SK-N-SH (cell line): ENCODE results near the gene NIPAL4. TPM values are rescaled to one million over a fixed set of nuclear protein-coding genes. Genes with fewer than 3 reads are reported as not detected.

Source experiments
- CTCF ChIA-PET: fragments of 300-600, 350-600 bp; formaldehyde crosslinking; extraction: SDS; loops from one replicate; lab custom pipeline; 2021; lab: Yijun Ruan, JAX
- POLR2A ChIA-PET: fragments of 350-600 bp; sonication (Branson Sonifier 250); formaldehyde crosslinking; extraction: SDS; loops from one replicate; lab custom pipeline; 2020; ENCODE audit warnings: antibody characterized with exemption, inconsistent platforms; lab: Yijun Ruan, JAX
- DNase-seq: peaks from one replicate; pipeline ENCODE4 v3.0.0; 2012
- H2AFZ ChIP-seq: fragments of 200-600 bp; sonication (generic); 2 replicates; pipeline ENCODE4 v1.8.1; 2016; ENCODE audit warnings: antibody characterized with exemption, mild to moderate bottlenecking, low read depth
- H3F3A ChIP-seq: fragments of 200-600 bp; sonication (generic); replicated peaks from 2 replicates; pipeline ENCODE3; 2016; ENCODE audit warnings: antibody characterized with exemption, mild to moderate bottlenecking; ENCODE audit not compliant: insufficient read depth
- H3K27ac ChIP-seq, 2 experiments: fragments of 200-500 bp in 1 of 2; fragments of 200-600 bp in 1 of 2; sonication (Bioruptor generic) in 1 of 2; sonication (generic), shearing (Covaris generic) in 1 of 2; 2 replicates each; pipeline versions ENCODE4 v1.5.1 to v1.6.1; 2014 to 2016; ENCODE audit warnings: low read depth in 2 of 2, inconsistent platforms in 1 of 2, low read length in 1 of 2, mild to moderate bottlenecking in 1 of 2, mixed read lengths in 1 of 2
- H3K27me3 ChIP-seq: fragments of 200-600 bp; sonication (generic), shearing (Covaris generic); 2 replicates; pipeline ENCODE4 v1.6.1; 2016; ENCODE audit warnings: mixed run types; ENCODE audit not compliant: insufficient read depth
- H3K36me3 ChIP-seq, 2 experiments: fragments of 200-500 bp in 1 of 2; fragments of 200-600 bp in 1 of 2; sonication (Bioruptor generic) in 1 of 2; sonication (generic) in 1 of 2; replicated peaks in 1 of 2; 2 replicates each; pipeline versions ENCODE3 to v1.5.1; 2014 to 2016; ENCODE audit warnings: low read length in 1 of 2, mild to moderate bottlenecking in 1 of 2; ENCODE audit not compliant: insufficient read depth in 2 of 2, control insufficient read depth in 1 of 2
- H3K4me1 ChIP-seq, 2 experiments: fragments of 200-500 bp in 1 of 2; fragments of 200-600 bp in 1 of 2; sonication (Bioruptor generic) in 1 of 2; sonication (generic), shearing (Covaris generic) in 1 of 2; 2 replicates each; pipeline versions ENCODE4 v1.5.1 to v1.6.1; 2014 to 2016; ENCODE audit warnings: low read depth in 1 of 2, low read length in 1 of 2, mixed run types in 1 of 2; ENCODE audit not compliant: insufficient read depth in 2 of 2, control insufficient read depth in 1 of 2
- H3K4me2 ChIP-seq: fragments of 200-600 bp; sonication (generic), shearing (Covaris generic); 2 replicates; pipeline ENCODE4 v1.6.1; 2017; ENCODE audit warnings: mixed run types
- H3K4me3 ChIP-seq, 2 experiments: fragments of 200-500 bp in 1 of 2; fragments of 200-600 bp in 1 of 2; sonication (Bioruptor generic) in 1 of 2; sonication (generic), shearing (Covaris generic) in 1 of 2; 2 replicates each; pipeline versions ENCODE4 v1.5.1 to v1.8.1; 2014 to 2016; ENCODE audit warnings: low read depth in 2 of 2, inconsistent platforms in 1 of 2, low read length in 1 of 2, mild to moderate bottlenecking in 1 of 2, mixed read lengths in 1 of 2, moderate library complexity in 1 of 2
- H3K79me2 ChIP-seq: fragments of 200-600 bp; sonication (generic); 2 replicates; pipeline ENCODE4 v1.8.1; 2017; ENCODE audit warnings: mild to moderate bottlenecking; ENCODE audit not compliant: insufficient read depth
- H3K9ac ChIP-seq: fragments of 200-600 bp; sonication (generic); 2 replicates; pipeline ENCODE4 v1.6.1; 2017; ENCODE audit warnings: mixed run types
- H3K9me2 ChIP-seq: fragments of 200-600 bp; sonication (generic); 2 replicates; pipeline ENCODE4 v1.6.1; 2017; ENCODE audit warnings: mixed run types
- H3K9me3 ChIP-seq: fragments of 200-600 bp; sonication (generic); 2 replicates; pipeline ENCODE4 v1.6.1; 2017; ENCODE audit warnings: mixed run types, mild to moderate bottlenecking, moderate library complexity
- H4K20me1 ChIP-seq: fragments of 200-600 bp; sonication (generic); 2 replicates; pipeline ENCODE4 v1.6.1; 2017; ENCODE audit warnings: mild to moderate bottlenecking, mixed run types; ENCODE audit not compliant: insufficient read depth
- ELF1 ChIP-seq: IDR thresholded peaks from 2 replicates; pipeline ENCODE4 v1.4.0; 2012
- EP300 ChIP-seq, 2 experiments: IDR thresholded peaks; 2 replicates each; pipeline versions ENCODE4 v1.4.0 to v1.6.1; 2012; ENCODE audit warnings: borderline replicate concordance in 1 of 2, low read depth in 1 of 2, low read length in 1 of 2
- FOXJ3 ChIP-seq: sonication (generic); formaldehyde crosslinking; IDR thresholded peaks from 2 replicates; pipeline ENCODE4 v1.5.1; 2020; ENCODE audit warnings: mild to moderate bottlenecking, missing genetic modification reagents
- GABPA ChIP-seq: IDR thresholded peaks from 2 replicates; pipeline ENCODE4 v1.4.0; 2012; ENCODE audit warnings: low read depth, mild to moderate bottlenecking
- MXI1 ChIP-seq: IDR thresholded peaks from 2 replicates; pipeline ENCODE4 v1.6.1; 2012; ENCODE audit warnings: mild to moderate bottlenecking, low read depth, low read length, improper control_type of control experiment
- PBX3 ChIP-seq: IDR thresholded peaks from 2 replicates; pipeline ENCODE4; 2012
- RAD21 ChIP-seq: IDR thresholded peaks from 2 replicates; pipeline ENCODE4 v1.6.1; 2012; ENCODE audit warnings: mild to moderate bottlenecking, low read length
- REST ChIP-seq: IDR thresholded peaks from 2 replicates; pipeline ENCODE4 v1.6.1; 2012; ENCODE audit warnings: mild to moderate bottlenecking, low read depth, low read length, moderate library complexity
- RFX5 ChIP-seq: IDR thresholded peaks from 2 replicates; pipeline ENCODE4 v1.6.1; 2012; ENCODE audit warnings: mild to moderate bottlenecking, improper control_type of control experiment, low read length
- RXRA ChIP-seq: IDR thresholded peaks from 2 replicates; pipeline ENCODE4 v1.4.0; 2012; ENCODE audit warnings: low read depth, mild to moderate bottlenecking, borderline replicate concordance
- TAF1 ChIP-seq: IDR thresholded peaks from 2 replicates; pipeline ENCODE4 v1.6.1; 2012; ENCODE audit warnings: low read depth, mild to moderate bottlenecking, low read length, moderate library complexity, borderline replicate concordance
- TEAD4 ChIP-seq: IDR thresholded peaks from 2 replicates; pipeline ENCODE4 v1.4.0; 2012; ENCODE audit warnings: mild to moderate bottlenecking, borderline replicate concordance; ENCODE audit not compliant: insufficient read depth
- USF1 ChIP-seq: IDR thresholded peaks from 2 replicates; pipeline ENCODE4 v1.4.0; 2012; ENCODE audit warnings: low read depth, borderline replicate concordance
- YY1 ChIP-seq: IDR thresholded peaks from 2 replicates; pipeline ENCODE4 v1.4.0; 2012; ENCODE audit warnings: low read depth, mild to moderate bottlenecking
- ZBTB33 ChIP-seq: IDR thresholded peaks from 2 replicates; pipeline ENCODE4 v1.4.0; 2012; ENCODE audit warnings: low read depth, borderline replicate concordance
- WGBS: methylation state at CpG from one replicate; pipeline ENCODE4 v1.1.6; 2017; ENCODE audit warnings: low lambda C conversion rate; 5-methylcytosine and 5-hydroxymethylcytosine counted together
- polyA plus RNA-seq, 3 experiments: library from polyadenylated mRNA; depleted of rRNA; stranded (reverse); fragments of >200 nt; gene quantifications; 2 replicates each; pipeline ENCODE4 v1.2.3, GENCODE V29; 2012
- TF ChIP-seq, protein P1 (sequence below): IDR thresholded peaks from 2 replicates; pipeline ENCODE4 v1.4.0; 2012; ENCODE audit warnings: low read depth
- TF ChIP-seq, protein P2 (sequence below): fragments of 200-600 bp; sonication (generic); IDR thresholded peaks from 2 replicates; pipeline ENCODE4 v1.6.1; 2017; ENCODE audit warnings: antibody characterized with exemption, mild to moderate bottlenecking, moderate library complexity

Gene NIPAL4
- polyA plus RNA-seq, 1 of the 3 experiments (the other 2 are of a cell fraction): 2.3 TPM

DNA sequence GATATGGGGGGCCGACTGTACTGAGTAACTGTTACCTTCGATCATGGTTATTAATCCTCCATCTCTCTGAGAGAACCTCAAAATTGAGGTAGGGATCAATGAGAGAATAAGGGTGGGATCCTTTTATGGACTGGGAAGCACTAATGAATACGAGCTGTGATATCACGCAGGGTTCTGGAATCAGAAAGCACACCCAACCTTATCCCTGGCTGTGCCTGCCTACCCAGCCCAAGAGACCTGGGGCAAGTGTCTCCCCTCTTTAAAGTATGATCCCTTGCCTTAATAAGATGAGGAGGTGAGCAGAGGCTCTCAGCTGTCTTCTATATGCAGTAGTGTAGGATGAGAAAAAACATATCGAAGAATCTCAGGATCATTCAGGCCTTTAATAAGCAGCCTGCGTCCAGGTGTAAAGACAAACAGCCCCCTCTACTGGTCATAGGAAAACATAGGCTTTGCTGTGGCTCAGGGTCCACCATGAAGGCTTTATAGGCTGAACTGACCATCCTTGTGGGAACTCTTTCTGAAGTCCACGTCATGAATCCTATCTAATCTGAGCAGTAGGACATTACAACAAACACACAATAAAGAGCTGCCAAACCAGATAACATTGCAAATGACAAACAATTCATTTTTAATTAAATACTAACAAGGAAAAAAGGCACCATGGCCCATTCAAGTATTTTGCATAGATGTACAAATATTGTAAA lies 16.8 kb downstream of the NIPAL4 start (continued):
- no peak for TF ChIP-seq TAF1
- TF ChIP-seq, protein P1, sequence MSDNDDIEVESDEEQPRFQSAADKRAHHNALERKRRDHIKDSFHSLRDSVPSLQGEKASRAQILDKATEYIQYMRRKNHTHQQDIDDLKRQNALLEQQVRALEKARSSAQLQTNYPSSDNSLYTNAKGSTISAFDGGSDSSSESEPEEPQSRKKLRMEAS: no peak
- TF ChIP-seq, all 33 proteins: peak for 3

DNA sequence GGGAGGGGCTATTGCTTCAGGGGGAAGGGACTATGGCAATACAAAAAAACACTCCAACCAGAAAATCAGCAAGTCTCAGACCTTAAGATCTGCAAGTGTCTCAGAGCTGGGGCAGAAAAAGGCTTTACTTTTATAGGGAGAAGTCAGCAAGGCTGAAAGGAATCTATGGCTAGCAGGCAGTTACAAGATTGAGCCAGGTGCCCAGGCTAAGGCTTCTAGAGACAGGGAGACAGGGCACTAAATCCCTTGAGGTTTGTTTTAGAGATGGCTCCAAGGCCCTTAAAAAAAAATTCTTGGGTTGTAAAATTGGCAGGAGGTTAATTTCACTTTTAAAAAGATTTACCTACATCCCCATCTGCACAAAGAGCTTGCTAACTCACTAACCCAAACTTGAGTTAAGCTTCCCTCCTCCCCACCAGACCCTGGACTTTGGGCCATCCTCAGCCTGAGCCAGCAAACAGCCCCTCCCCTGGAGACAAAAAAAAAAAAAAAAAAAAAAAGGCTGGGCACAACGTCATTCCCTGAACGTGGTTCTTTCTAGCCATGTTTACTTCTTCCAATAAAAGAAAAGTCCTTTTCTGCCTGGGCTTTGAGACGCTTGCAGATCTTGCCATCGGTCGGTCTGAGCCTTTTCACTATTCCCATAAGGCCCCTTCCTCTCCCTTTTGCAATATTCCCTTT lies 17.9 kb downstream of the NIPAL4 start:
- CTCF ChIA-PET: interaction anchor here (0.9 to 8.1 kb wide), 15 partner anchors 12 to 329 kb away, joined by 3 to 102 read pairs (median 6); partner anchors contain the start of gene NIPAL4
- Histone ChIP-seq H3K27ac (peak overlapping the region in 1 of 2 experiments; percentile 66; a peak in 1 of 4 replicates), H2AFZ (no peak overlapping the region), H3K9ac (no peak overlapping the region), H3F3A (peaks cover 53% of the 10 kb centered on the region), H3K9me2 (no peaks in the 10 kb centered on the region), H3K4me2 (no peak overlapping the region), H4K20me1 (no peaks in the 10 kb centered on the region), H3K36me3 (peaks cover 31 to 40% of the 10 kb centered on the region in 2 experiments), H3K4me1 (peaks cover 2 to 9% of the 10 kb centered on the region in 2 experiments; a peak in 2 of 4 replicates), H3K4me3 (no peak overlapping the region), H3K79me2 (peaks cover 18% of the 10 kb centered on the region; the same call in 1 of the 2 replicates), H3K27me3 (no peaks in the 10 kb centered on the region), H3K9me3 (no peaks in the 10 kb centered on the region)
- no peak for DNase-seq
- TF ChIP-seq TEAD4 (no peak), YY1 (no peak), EP300 (IDR thresholded peaks at IDR 0.05; ENCODE audit: borderline replicate concordance in 1 of 2, low read depth in 1 of 2, low read length in 1 of 2) (no peak), RFX5 (no peak), RXRA (no peak), USF1 (no peak), ELF1 (no peak), FOXJ3 (no peak), MXI1 (no peak), GABPA (no peak), PBX3 (no peak), REST (no peak), RAD21 (no peak), ZBTB33 (no peak)
- TF ChIP-seq, protein P2, sequence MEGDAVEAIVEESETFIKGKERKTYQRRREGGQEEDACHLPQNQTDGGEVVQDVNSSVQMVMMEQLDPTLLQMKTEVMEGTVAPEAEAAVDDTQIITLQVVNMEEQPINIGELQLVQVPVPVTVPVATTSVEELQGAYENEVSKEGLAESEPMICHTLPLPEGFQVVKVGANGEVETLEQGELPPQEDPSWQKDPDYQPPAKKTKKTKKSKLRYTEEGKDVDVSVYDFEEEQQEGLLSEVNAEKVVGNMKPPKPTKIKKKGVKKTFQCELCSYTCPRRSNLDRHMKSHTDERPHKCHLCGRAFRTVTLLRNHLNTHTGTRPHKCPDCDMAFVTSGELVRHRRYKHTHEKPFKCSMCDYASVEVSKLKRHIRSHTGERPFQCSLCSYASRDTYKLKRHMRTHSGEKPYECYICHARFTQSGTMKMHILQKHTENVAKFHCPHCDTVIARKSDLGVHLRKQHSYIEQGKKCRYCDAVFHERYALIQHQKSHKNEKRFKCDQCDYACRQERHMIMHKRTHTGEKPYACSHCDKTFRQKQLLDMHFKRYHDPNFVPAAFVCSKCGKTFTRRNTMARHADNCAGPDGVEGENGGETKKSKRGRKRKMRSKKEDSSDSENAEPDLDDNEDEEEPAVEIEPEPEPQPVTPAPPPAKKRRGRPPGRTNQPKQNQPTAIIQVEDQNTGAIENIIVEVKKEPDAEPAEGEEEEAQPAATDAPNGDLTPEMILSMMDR: no peak
- POLR2A ChIA-PET: no interaction called here
- WGBS: 69% methylated on average over 5 of the region's 5 CpGs
